HG02623 (cell line): ENCODE data around the gene WDR33.

Source experiments
- ATAC-seq: cut with Tn5 transposase; IDR thresholded peaks from one replicate; pipeline ENCODE4 v1.9.1; 2021; ENCODE audit warnings: moderate library complexity; ENCODE audit not compliant: unreplicated experiment

The WDR33 gene

DNA sequence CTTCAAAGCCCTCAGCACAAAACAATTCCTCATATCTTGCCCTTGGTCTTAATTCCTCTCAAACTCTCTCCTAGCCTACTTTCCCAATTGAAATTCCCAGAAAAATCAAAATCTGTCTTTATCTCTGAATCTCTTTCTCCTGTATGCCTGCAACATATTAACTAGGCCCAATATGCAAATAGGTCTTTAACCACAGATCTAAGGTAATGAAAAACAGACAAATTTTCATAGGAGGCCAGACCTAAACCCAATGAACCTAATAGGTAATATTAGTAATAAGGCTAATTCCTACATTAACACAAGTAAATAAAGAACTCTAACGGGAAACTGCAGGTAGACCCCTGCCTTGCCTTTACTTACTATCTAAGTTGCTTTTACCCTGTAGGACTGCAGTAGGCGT, 41.4 kb downstream of the WDR33 start:
- ATAC-seq, result no peak

GRCh38 chr2:127768775-127769479, 42.0 kb downstream of the WDR33 start:
- no peak for ATAC-seq

GRCh38 chr2:127763776-127764175, 47.2 kb downstream of the WDR33 start:
- no peak for ATAC-seq

DNA sequence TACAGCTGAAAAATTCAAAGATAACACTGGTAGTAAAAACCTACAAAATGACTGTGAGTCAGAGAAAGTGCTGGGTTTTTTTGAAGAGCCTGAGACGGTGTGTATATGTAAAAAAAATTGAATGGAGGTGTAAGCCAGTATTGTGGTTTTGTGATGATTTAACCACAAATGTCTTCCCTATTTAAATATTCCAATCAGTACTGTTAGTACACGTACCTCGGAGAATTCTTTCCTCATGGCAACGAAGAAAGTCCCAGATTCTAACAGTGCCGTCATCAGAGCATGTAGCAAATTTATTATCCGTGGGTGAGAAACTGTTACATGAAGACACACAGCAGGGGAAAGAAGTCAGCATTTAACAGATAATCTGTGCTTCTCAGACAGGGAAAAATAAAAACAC, 48.1 kb downstream of the WDR33 start:
- no peak for ATAC-seq

DNA sequence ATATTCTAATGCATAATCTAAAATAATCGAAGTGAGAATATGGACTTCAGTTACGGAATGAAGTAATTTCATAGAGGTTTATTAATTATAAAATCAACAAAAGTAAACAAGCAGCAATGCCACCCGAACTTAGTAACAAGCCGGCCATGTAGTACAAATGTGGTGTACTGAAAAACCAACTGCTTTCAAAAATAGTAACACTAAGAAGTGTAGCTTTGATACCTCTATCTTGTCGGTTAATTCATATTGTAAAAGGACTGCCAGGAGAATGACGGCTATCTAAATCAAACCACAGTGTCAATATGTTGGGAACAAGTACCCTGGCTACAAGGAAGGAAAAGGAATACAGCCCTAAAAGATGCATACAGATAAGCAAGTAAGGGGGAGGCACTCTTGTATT, 48.5 kb downstream of the WDR33 start:
- ATAC-seq, result no peak

DNA sequence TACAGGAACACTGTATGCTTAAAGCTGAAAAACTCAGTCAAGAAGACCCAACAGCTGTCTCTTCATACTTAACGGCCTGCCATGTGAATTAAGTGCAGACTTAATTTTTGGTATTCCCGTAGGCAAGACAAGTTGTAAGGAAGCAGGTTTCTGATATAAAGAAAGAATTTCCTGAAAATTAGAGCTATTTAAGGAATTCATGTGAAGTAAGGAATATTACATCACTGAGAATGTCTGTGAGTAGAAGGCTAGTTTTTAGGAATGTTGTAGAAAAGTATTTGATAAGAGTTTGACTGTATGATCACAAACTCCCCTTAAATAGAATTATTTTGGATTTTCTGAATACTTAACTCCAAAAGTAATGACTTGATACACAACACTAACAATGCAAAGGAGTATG, 51.0 kb downstream of the WDR33 start:
- ATAC-seq, result no peak

DNA sequence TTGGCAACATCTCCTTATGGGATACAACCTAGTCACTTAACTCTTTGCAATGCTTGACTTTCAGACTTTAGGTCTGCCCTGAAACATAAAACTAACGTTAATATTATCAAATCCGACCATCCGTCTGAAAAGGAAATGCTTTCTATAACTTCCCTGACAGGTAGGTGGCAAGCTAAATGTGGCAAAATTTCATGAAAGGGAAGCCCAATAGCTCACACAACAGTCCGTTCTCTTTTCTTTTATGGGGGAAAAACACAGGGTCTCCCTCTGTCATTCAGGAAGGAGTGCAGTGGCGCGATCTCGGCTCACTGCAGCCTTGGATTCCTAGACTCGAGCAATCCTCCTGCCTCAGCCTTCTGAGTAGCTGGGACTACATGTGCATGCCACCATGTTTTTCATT, 56.8 kb downstream of the WDR33 start:
- ATAC-seq, result no peak

GRCh38 chr2:127753374-127753773, 57.6 kb downstream of the WDR33 start:
- no peak for ATAC-seq

DNA sequence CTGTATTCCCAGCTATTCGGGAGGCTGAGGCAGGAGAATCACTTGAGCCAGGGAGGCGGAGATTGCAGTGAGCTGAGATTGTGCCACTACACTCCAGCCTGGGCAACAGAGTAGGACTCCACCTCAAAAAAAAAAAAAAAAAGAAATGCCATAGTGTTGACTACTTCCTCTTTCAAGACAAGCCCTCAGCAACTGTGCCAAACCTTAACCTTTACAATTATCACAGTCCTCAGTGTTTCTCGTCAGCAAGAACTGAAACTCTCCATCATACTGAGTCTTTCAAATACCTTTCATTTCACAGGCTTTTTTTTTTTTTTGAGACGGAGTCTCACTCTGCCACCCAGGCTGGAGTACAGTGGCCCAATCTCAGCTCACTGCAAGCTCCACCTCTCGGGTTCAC, 61.4 kb downstream of the WDR33 start:
- peak; percentile 98 for ATAC-seq

GRCh38 chr2:127747621-127748020, 63.4 kb downstream of the WDR33 start:
- no peak for ATAC-seq

GRCh38 chr2:127743477-127744026, 67.4 kb downstream of the WDR33 start:
- no peak for ATAC-seq

DNA sequence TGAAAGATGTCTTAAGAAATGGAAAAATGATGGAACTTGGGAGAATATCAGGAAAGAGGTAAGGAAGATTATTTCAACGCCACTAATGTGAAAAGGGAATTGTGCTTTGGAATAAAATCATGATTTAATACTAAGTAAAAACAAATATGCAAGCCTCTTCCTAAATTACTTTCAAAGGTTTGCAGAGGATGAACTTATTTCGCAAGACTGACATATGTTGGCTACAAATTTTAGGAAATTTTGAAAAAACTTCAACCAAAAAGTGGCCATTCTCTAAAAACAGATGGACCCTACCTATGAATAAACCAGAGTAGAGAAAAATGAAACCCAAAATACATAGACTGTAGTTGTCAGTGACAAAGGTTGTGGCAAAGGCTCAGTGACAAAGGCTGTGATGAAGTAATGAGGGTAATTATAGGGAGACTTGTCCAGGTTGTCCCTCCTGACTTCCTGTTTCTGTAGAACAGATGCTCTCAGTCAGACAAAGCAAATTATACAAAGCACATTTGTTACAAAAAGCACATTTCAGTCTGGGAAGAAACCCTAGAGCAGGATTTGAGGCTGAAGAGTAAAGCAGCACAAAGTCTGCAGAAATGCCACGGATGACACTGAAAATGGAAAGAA, 70.2 kb downstream of the WDR33 start:
- no peak for ATAC-seq

DNA sequence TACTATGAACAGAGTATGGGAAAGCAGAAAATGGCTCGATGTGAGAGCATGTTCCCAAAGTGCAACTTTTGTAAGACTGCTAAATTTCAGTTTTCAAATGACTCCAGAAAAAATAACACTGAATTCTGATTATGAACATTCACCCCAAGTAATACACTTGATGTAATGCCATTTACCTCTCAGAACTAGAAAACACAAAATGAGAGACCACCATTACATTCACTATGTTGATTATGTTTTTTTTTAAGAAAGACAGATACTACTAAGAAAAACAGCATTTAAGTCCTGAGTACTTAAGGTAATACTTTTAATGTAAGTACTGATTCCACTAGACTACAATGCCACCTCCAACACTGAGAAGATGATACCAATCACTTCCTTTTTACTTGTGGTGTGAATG, 71.2 kb downstream of the WDR33 start:
- ATAC-seq, result no peak

- no peak for ATAC-seq
Measured at GRCh38 chr2:127737892-127738291, 73.1 kb downstream of the WDR33 start.

GRCh38 chr2:127735537-127736399, 75.2 kb downstream of the WDR33 start:
- no peak for ATAC-seq

GRCh38 chr2:127735044-127735443, 75.9 kb downstream of the WDR33 start:
- ATAC-seq, result no peak

DNA sequence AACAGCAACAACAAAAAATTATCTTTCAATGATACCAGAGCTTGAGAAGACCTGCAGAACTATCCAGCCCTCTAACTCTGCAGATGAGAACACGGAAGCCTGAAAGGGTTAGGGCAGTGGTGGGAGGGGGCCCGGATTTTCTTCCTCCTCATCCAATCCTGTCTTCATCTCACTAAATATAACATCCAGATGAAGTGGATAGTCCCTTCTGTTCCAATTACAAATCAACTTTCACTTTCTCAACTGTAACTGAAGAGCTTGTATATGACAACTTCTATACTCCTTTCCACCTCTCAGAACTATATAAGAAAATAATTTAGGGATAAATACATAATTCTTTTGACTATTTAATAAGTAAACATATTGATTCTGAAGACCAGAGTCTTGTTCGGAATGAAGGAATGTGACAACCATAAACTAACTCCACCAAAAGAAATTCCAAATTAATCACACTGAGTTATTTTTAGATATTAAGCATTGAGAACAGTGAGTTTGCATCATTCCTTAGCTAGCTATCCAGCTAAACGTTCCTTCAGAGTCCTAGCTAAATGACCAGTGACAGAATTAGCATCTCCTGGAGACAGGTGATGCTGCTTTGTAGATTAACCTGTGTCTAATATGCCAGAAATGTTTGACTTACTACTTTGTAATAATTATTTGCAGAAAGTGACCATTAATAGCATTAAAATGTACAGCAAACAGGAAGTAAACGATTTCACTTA, 77.0 kb downstream of the WDR33 start:
- ATAC-seq, result no peak

DNA sequence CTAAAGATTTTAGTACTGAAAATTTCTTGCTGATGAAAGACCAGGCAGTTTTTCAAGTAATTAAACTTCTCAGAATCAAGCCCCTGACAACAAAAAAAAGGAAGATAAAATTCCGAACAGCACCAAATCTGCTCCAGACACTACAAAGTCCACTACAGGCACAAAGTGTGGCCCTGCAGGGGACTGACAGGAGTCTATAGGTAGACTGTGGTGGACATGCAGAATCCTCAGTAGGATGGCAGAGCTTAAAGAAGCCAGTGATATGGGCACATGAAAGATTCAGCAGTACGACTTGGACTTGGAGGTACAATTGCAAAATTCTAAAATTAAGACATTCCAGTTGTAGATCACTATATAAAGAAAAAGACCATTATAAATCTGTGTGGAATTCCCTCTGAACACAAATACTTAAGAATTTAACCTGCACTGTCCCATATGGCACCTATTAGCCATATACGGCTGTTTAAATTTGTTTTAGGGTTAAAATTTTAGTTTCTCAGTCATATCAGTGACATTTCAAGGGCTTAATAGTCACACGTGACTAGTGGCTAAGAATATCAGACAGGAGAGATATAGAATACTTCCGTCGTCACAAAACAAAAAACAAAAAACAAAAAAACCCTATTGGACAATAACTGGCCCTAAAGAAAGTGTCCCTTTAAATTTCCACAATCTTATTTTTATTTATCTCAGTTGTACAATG, 77.7 kb downstream of the WDR33 start:
- no peak for ATAC-seq

DNA sequence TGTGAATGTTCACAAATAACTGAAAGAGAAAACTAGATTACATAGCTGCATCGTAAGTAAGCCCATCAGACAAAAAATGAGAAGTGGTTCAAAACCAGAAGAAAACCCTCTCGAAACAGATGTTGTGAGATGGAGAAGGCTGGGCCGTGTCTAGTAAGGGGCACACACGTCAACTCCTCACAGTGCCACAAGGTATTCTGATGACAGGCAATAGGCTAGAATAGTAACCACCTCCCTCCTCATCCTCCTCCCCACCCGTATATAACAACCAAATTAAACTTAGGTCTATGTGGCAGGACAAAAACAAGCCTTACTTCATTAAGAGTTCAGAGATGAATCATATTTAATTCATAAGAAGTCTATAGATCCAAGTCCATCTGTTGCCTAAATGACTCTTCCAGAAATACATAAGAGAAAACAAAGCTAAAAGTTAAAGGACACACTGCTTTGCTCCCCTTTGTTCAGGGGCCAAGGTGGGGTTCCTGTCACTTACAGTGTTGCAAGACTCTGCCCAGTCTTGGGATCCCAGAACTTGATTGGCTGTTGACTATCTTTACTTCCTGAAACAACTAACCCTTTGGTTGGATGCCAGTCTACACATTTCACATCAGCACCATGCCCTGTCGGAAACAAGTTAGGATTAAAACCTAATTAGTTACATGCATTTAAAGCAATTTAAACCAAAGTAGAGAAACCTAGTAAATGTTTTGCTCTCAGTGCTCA, 84.7 kb downstream of the WDR33 start:
- ATAC-seq, result no peak

DNA sequence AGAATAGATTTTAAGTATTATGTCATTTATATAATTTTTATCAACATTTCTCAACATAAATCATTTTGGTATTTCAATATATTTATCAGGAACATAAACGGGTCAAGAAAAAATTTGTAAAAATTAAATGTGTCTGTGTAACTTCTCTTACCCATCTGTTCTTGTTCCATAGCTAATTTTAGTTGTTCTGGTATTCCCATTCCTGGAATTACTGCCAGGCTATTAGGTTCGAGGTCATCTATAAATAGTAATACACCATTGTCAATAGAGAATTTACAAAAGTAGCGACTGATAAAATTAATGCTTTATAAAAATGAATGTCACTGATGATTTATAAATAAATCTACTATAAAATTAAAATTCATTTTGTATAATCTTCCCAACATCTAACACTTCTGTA, 88.2 kb downstream of the WDR33 start:
- ATAC-seq, result no peak
